Gastroesophageal sphincter (tissue), 2 donors: ENCODE measurements around the gene CD248.

Experiments used
- POLR2A ChIP-seq, 2 donors: fragments of 450-650 bp; IDR thresholded peaks; one replicate each; pipeline ENCODE4 v1.6.1; 2017; ENCODE audit warnings: antibody characterized with exemption in 2 of 2, mild to moderate bottlenecking in 2 of 2, moderate library complexity in 1 of 2
- POLR2AphosphoS5 ChIP-seq: sonication (generic); formaldehyde crosslinking; IDR thresholded peaks from one replicate; pipeline ENCODE4 v1.6.1; 2017; ENCODE audit warnings: antibody characterized with exemption

DNA sequence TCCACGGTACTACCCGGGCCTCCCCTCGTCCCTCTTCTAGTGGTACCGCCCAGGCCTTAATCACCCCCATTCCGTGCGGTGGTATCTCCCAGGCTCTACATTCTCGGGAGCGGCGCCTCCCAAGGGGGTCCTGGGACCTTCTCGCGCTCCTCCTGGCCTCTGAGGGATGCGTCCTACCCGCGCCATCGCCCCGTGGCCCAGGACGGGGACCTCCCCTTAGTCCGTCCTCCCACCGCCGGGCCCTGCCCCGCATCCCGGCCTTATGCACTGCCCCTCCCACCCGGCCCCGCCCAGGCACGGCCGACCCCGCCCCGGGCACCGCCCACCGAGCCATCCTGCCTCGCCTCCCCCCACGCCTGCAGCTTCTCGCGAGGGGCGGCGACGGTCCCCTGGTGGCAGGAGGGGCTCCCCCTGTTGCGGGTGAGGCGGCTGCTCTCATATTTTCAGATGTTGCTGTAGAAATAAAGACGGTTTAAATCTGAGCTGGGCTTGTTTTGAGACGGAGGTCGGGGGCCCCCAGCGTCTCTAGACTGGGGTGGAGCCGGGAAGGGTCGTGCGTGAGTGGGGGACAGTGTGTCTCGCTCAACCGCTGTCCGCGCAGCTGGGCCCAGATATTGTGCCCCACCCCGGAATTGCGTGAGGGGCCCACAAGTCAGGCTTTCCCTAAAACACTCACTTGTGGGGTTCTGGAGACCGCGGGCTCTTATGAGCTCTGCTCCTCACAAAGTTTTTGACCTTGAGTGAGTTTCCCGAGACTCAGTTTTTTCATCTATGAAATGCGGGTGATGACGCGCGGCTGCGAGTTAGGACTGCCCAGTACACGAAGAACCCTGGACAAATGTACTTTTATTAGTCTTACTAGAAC lies 49.2 kb downstream of the CD248 start:
- TF ChIP-seq POLR2AphosphoS5 (peak; percentile 87), POLR2A (IDR thresholded peaks at IDR 0.05) (peak; percentile 64 to 80)
